GM12878 (cell line): ENCODE results near the gene RBM26. TPM values are rescaled to one million over a fixed set of nuclear protein-coding genes. Genes with fewer than 3 reads are reported as not detected.

Experiments
- ATAC-seq: fragments of 200-7000 bp; cut with Tn5 transposase; 3 replicates; pipeline ENCODE4 v1.9.1; 2020; ENCODE audit warnings: mild to moderate bottlenecking, moderate library complexity
- BruUV-seq: library from RNA; stranded (reverse); fragments of 400-500 nt; replicated peaks from 2 replicates; lab custom pipeline; 2021; lab: Mats Ljungman, UMichigan
- CTCF ChIA-PET: fragments of 300-600 bp; sonication (Branson Sonifier 250); formaldehyde crosslinking; extraction: SDS; loops from one replicate; lab custom pipeline; 2021; ENCODE audit warnings: inconsistent platforms; lab: Yijun Ruan, JAX
- POLR2A ChIA-PET: fragments of 350-600 bp; formaldehyde crosslinking; extraction: SDS; loops from one replicate; lab custom pipeline; 2021; ENCODE audit warnings: inconsistent platforms; lab: Charles Lee
- RAD21 ChIA-PET: fragments of 300-600 bp; sonication (Branson Sonifier 250); formaldehyde crosslinking; loops from one replicate; lab custom pipeline; 2023; ENCODE audit warnings: antibody characterized with exemption; ENCODE audit not compliant: unreplicated experiment; lab: Charles Lee
- SMC1A ChIA-PET: fragments of 300-600 bp; sonication (Branson Sonifier 250); formaldehyde crosslinking; loops from one replicate; lab custom pipeline; 2023; ENCODE audit not compliant: unreplicated experiment, uncharacterized antibody; lab: Charles Lee
- DNase-seq: peaks from one replicate; pipeline ENCODE4 v3.0.0-alpha.2; 2011; ENCODE audit warnings: low read depth, low spot score
- FAIRE-seq: peaks from 3 replicates; lab custom pipeline; 2011; peaks lifted over from hg19 to GRCh38; lab: Jason Lieb, UNC
- H2AFZ ChIP-seq: 2 replicates; pipeline ENCODE4 v1.6.0; 2011; ENCODE audit warnings: low read depth, low read length, control low read depth; ENCODE audit not compliant: control insufficient read depth
- H3K27ac ChIP-seq: 2 replicates; pipeline ENCODE4 v1.5.1; 2011; ENCODE audit warnings: control low read depth; ENCODE audit not compliant: control insufficient read depth, insufficient read depth
- H3K27me3 ChIP-seq, 2 experiments: replicated peaks in 1 of 2; 2 replicates each; pipeline versions ENCODE4 v1.6.0 to v1.6.1; 2011; ENCODE audit warnings: low read length in 1 of 2; ENCODE audit not compliant: control insufficient read depth in 2 of 2, insufficient read depth in 2 of 2
- H3K36me3 ChIP-seq, 2 experiments: 2 replicates each; pipeline ENCODE4 v1.5.1; 2011; ENCODE audit warnings: low read length in 1 of 2; ENCODE audit not compliant: control insufficient read depth in 2 of 2, insufficient read depth in 2 of 2
- H3K4me1 ChIP-seq: 2 replicates; pipeline ENCODE4 v1.6.1; 2011; ENCODE audit warnings: mild to moderate bottlenecking, low read length, moderate library complexity, mixed read lengths; ENCODE audit not compliant: control insufficient read depth, insufficient read depth
- H3K4me2 ChIP-seq: 2 replicates; pipeline ENCODE4 v1.6.0; 2011; ENCODE audit warnings: control low read depth; ENCODE audit not compliant: control insufficient read depth, insufficient read depth
- H3K4me3 ChIP-seq: fragments of 200-600 bp; sonication (generic); 2 replicates; pipeline ENCODE4 v1.5.1; 2016
- H3K79me2 ChIP-seq: 2 replicates; pipeline ENCODE4 v1.6.0; 2011; ENCODE audit warnings: low read length; ENCODE audit not compliant: control insufficient read depth, insufficient read depth
- H3K9ac ChIP-seq: 2 replicates; pipeline ENCODE4 v1.8.0; 2011; ENCODE audit warnings: low read length, control low read depth, mixed read lengths; ENCODE audit not compliant: control insufficient read depth, insufficient read depth
- H3K9me3 ChIP-seq: replicated peaks from 3 replicates; pipeline ENCODE4 v1.5.1; 2011; ENCODE audit warnings: mild to moderate bottlenecking, low read length; ENCODE audit not compliant: control insufficient read depth, insufficient read depth
- H4K20me1 ChIP-seq: 2 replicates; pipeline ENCODE4 v1.6.0; 2011; ENCODE audit not compliant: control insufficient read depth, insufficient read depth
- BACH1 ChIP-seq: fragments of 450-650 bp; IDR thresholded peaks from 2 replicates; pipeline ENCODE4 v1.6.1; 2017; ENCODE audit warnings: mild to moderate bottlenecking, borderline replicate concordance
- CBFB ChIP-seq: IDR thresholded peaks from 2 replicates; pipeline ENCODE4 v1.6.1; 2016; ENCODE audit warnings: antibody characterized with exemption, low read depth
- CEBPB ChIP-seq, 2 experiments: fragments of 150-350 bp in 1 of 2; IDR thresholded peaks; 2 replicates each; pipeline ENCODE4 v1.6.1; 2012 to 2014; ENCODE audit warnings: low read depth in 2 of 2, low read length in 2 of 2, borderline replicate concordance in 1 of 2, inconsistent platforms in 1 of 2
- FOXK2 ChIP-seq: fragments of 450-650 bp; IDR thresholded peaks from 2 replicates; pipeline ENCODE4 v1.6.1; 2017; ENCODE audit warnings: mild to moderate bottlenecking, moderate library complexity
- LARP7 ChIP-seq: fragments of 450-650 bp; IDR thresholded peaks from 2 replicates; pipeline ENCODE4 v1.6.1; 2017; ENCODE audit warnings: mild to moderate bottlenecking
- RCOR1 ChIP-seq: conservative IDR thresholded peaks from 2 replicates; pipeline ENCODE4 v1.6.1; 2012; ENCODE audit warnings: low read depth, low read length, improper control_type of control experiment
- ZSCAN29 ChIP-seq: fragments of 450-650 bp; IDR thresholded peaks from 2 replicates; pipeline ENCODE4 v1.6.1; 2017; ENCODE audit warnings: mild to moderate bottlenecking, moderate library complexity
- in situ Hi-C: fragments of 300-500 bp; cut with MboI; formaldehyde crosslinking; loops from 9 replicates; pipeline ENCODE4 v1.14.3; 2018; ENCODE audit warnings: mixed read lengths
- intact Hi-C: fragments of 100-400 bp; cut with micrococcal nuclease; formaldehyde crosslinking; loops from one replicate; pipeline ENCODE4 v1.14.2; 2022; ENCODE audit not compliant: unreplicated experiment
- polyA plus RNA-seq, 11 experiments: library from polyadenylated mRNA; depleted of rRNA in 4 of 11; unstranded in 6 of 11; stranded (reverse) in 5 of 11; fragments of >200 nt; fragmentation: Nextera tagmentation in 4 of 11; fragmentation: Illumina TruSeq in 1 of 11; extraction: Ambion mirVana in 4 of 11; extraction: Trizol in 1 of 11; gene quantifications; 1 replicate in 1 of 11; 2 replicates in 10 of 11; pipeline versions ENCODE4 v1.2.1 to v1.2.3, GENCODE V29; 2011 to 2016; ENCODE audit warnings: inconsistent platforms in 2 of 11, missing spikeins in 2 of 11, low read depth in 1 of 11
- total RNA-seq, 4 experiments: library from RNA; depleted of rRNA in 3 of 4; stranded (reverse); fragments of >200 nt in 3 of 4; fragmentation: Illumina TruSeq in 1 of 4; extraction: Trizol in 1 of 4; gene quantifications; 2 replicates each; pipeline versions ENCODE4 v1.2.1 to v1.2.3, GENCODE V29; 2013 to 2021
- TF ChIP-seq, protein P1 (sequence below): IDR thresholded peaks from 2 replicates; pipeline ENCODE4 v1.6.1; 2012; ENCODE audit warnings: low read depth, low read length, improper control_type of control experiment
- TF ChIP-seq, protein P2 (sequence below): IDR thresholded peaks from 2 replicates; pipeline ENCODE4 v1.6.1; 2012; ENCODE audit warnings: improper control_type of control experiment, low read depth, low read length; ENCODE audit not compliant: insufficient replicate concordance
- TF ChIP-seq, protein P3 (sequence below): fragments of 450-650 bp; IDR thresholded peaks from 2 replicates; pipeline ENCODE4 v1.6.1; 2017; ENCODE audit warnings: mild to moderate bottlenecking, low read depth, inconsistent platforms; ENCODE audit not compliant: poor library complexity, severe bottlenecking
- TF ChIP-seq, protein P4 (sequence below), 3 experiments: IDR thresholded peaks in 2 of 3; conservative IDR thresholded peaks in 1 of 3; 2 replicates each; pipeline ENCODE4 v1.5.1; 2011; ENCODE audit warnings: low read depth in 3 of 3, low read length in 3 of 3, mild to moderate bottlenecking in 3 of 3, control low read depth in 2 of 3, moderate library complexity in 2 of 3, inconsistent platforms in 1 of 3, mixed read lengths in 1 of 3; ENCODE audit not compliant: control insufficient read depth in 2 of 3, insufficient read depth in 1 of 3; ENCODE audit errors: extremely low read depth in 1 of 3

The RBM26 gene
- total and polyA plus RNA-seq, 10 of the 15 experiments (the other 5 are each of a cell fraction or from before 2014, with no cell fraction given): 17.6 to 71.3 (median 38.9) TPM

DNA sequence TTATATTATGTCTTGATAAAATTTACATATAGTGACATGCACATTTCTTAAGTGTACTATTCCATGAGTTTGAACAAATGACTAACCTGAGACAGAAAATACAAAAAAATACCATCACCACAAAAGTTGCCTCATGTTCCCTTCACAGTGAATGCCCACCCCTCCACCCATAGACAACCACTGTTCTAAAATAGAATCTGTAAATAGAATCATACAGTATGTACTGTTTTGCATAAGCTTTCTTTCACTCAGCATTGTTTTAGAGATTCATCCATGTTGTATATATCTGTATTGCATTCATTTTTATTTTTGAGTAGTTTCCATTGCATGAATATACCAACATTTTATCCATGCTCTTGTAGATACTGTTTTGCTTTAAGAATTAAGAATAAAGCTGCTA lies 23.3 kb upstream of the RBM26 start:
- ATAC-seq (peak; percentile 65), FAIRE-seq (peak; percentile 77), DNase-seq (no peak)
- no TSS peak for BruUV-seq
- no peaks in the 10 kb centered on the region for H3K9me3 ChIP-seq
- ChIA-PET CTCF (interaction anchor here (1.3 to 13.6 kb wide), 4 partner anchors 10 to 116 kb away, joined by 4 to 564 read pairs (median 114); no protein-coding TSS in a partner anchor), RAD21 (interaction anchor here (8.0 kb wide), 1 partner anchor 109 kb away, joined by 435 read pairs; no protein-coding TSS in a partner anchor), SMC1A (interaction anchor here (0.6 to 10.1 kb wide), 9 partner anchors 13 to 136 kb away, joined by 3 to 427 read pairs (median 4); no protein-coding TSS in a partner anchor), POLR2A (no interaction called here)
- H3K4me3 ChIP-seq: no peak overlapping the region
- H3K4me1 ChIP-seq: no peaks in the 10 kb centered on the region
- intact Hi-C loops (loop anchor here (5.0 kb wide), 1 partner anchor 53 kb away; the partner anchor contains the start of gene NDFIP2), in situ Hi-C loops (loop anchor here (5.0 kb wide), 1 partner anchor 108 kb away; no protein-coding TSS in a partner anchor)
- H3K36me3 ChIP-seq: no peaks in the 10 kb centered on the region
- H3K79me2 ChIP-seq: no peaks in the 10 kb centered on the region
- H4K20me1 ChIP-seq: no peaks in the 10 kb centered on the region
- TF ChIP-seq, protein P1, sequence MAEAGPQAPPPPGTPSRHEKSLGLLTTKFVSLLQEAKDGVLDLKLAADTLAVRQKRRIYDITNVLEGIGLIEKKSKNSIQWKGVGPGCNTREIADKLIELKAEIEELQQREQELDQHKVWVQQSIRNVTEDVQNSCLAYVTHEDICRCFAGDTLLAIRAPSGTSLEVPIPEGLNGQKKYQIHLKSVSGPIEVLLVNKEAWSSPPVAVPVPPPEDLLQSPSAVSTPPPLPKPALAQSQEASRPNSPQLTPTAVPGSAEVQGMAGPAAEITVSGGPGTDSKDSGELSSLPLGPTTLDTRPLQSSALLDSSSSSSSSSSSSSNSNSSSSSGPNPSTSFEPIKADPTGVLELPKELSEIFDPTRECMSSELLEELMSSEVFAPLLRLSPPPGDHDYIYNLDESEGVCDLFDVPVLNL: no peak
- TF ChIP-seq CEBPB (IDR thresholded peaks at IDR 0.05; ENCODE audit: borderline replicate concordance in 1 of 2, low read depth in 2 of 2, low read length in 2 of 2) (no peak), ZSCAN29 (no peak), LARP7 (no peak), FOXK2 (no peak), RCOR1 (no peak), BACH1 (no peak), CBFB (no peak)
- TF ChIP-seq, protein P2, sequence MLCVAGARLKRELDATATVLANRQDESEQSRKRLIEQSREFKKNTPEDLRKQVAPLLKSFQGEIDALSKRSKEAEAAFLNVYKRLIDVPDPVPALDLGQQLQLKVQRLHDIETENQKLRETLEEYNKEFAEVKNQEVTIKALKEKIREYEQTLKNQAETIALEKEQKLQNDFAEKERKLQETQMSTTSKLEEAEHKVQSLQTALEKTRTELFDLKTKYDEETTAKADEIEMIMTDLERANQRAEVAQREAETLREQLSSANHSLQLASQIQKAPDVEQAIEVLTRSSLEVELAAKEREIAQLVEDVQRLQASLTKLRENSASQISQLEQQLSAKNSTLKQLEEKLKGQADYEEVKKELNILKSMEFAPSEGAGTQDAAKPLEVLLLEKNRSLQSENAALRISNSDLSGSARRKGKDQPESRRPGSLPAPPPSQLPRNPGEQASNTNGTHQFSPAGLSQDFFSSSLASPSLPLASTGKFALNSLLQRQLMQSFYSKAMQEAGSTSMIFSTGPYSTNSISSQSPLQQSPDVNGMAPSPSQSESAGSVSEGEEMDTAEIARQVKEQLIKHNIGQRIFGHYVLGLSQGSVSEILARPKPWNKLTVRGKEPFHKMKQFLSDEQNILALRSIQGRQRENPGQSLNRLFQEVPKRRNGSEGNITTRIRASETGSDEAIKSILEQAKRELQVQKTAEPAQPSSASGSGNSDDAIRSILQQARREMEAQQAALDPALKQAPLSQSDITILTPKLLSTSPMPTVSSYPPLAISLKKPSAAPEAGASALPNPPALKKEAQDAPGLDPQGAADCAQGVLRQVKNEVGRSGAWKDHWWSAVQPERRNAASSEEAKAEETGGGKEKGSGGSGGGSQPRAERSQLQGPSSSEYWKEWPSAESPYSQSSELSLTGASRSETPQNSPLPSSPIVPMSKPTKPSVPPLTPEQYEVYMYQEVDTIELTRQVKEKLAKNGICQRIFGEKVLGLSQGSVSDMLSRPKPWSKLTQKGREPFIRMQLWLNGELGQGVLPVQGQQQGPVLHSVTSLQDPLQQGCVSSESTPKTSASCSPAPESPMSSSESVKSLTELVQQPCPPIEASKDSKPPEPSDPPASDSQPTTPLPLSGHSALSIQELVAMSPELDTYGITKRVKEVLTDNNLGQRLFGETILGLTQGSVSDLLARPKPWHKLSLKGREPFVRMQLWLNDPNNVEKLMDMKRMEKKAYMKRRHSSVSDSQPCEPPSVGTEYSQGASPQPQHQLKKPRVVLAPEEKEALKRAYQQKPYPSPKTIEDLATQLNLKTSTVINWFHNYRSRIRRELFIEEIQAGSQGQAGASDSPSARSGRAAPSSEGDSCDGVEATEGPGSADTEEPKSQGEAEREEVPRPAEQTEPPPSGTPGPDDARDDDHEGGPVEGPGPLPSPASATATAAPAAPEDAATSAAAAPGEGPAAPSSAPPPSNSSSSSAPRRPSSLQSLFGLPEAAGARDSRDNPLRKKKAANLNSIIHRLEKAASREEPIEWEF: no peak
- TF ChIP-seq, protein P3, sequence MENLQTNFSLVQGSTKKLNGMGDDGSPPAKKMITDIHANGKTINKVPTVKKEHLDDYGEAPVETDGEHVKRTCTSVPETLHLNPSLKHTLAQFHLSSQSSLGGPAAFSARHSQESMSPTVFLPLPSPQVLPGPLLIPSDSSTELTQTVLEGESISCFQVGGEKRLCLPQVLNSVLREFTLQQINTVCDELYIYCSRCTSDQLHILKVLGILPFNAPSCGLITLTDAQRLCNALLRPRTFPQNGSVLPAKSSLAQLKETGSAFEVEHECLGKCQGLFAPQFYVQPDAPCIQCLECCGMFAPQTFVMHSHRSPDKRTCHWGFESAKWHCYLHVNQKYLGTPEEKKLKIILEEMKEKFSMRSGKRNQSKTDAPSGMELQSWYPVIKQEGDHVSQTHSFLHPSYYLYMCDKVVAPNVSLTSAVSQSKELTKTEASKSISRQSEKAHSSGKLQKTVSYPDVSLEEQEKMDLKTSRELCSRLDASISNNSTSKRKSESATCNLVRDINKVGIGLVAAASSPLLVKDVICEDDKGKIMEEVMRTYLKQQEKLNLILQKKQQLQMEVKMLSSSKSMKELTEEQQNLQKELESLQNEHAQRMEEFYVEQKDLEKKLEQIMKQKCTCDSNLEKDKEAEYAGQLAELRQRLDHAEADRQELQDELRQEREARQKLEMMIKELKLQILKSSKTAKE: no peak
- TF ChIP-seq, protein P4, sequence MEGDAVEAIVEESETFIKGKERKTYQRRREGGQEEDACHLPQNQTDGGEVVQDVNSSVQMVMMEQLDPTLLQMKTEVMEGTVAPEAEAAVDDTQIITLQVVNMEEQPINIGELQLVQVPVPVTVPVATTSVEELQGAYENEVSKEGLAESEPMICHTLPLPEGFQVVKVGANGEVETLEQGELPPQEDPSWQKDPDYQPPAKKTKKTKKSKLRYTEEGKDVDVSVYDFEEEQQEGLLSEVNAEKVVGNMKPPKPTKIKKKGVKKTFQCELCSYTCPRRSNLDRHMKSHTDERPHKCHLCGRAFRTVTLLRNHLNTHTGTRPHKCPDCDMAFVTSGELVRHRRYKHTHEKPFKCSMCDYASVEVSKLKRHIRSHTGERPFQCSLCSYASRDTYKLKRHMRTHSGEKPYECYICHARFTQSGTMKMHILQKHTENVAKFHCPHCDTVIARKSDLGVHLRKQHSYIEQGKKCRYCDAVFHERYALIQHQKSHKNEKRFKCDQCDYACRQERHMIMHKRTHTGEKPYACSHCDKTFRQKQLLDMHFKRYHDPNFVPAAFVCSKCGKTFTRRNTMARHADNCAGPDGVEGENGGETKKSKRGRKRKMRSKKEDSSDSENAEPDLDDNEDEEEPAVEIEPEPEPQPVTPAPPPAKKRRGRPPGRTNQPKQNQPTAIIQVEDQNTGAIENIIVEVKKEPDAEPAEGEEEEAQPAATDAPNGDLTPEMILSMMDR (IDR thresholded peaks at IDR 0.05 in 2 of 3, conservative IDR thresholded peaks at IDR 0.05 in 1 of 3; ENCODE audit: control insufficient read depth in 2 of 3, extremely low read depth in 1 of 3, insufficient read depth in 1 of 3, low read depth in 3 of 3, low read length in 3 of 3): no peak
- H3K27me3 ChIP-seq: no peaks in the 10 kb centered on the region
- no peak overlapping the region for H3K27ac ChIP-seq
- H3K4me2 ChIP-seq: no peak overlapping the region
- H3K9ac ChIP-seq: no peak overlapping the region
- no peak overlapping the region for H2AFZ ChIP-seq
